SK-N-MC (cell line): ENCODE results near the gene VAV1.
A peak's percentile ranks its signal among the peaks of the same experiment; 100 is the strongest.

Experiments
- DNase-seq: peaks from one replicate; pipeline ENCODE4 v3.0.0-alpha.2; 2011; ENCODE audit warnings: low read depth, low spot score
- H3K27ac ChIP-seq: fragments of 200-600 bp; sonication (generic); 2 replicates; pipeline ENCODE4 v1.5.1; 2016; ENCODE audit warnings: mixed run types
- H3K36me3 ChIP-seq: fragments of 200-600 bp; sonication (generic); 2 replicates; pipeline ENCODE4 v1.6.1; 2017; ENCODE audit warnings: antibody characterized with exemption, low read length, mixed read lengths; ENCODE audit not compliant: insufficient read depth
- H3K4me3 ChIP-seq: fragments of 200-600 bp; sonication (generic); 2 replicates; pipeline ENCODE4 v1.5.1; 2016
- H3K9ac ChIP-seq: fragments of 200-600 bp; sonication (generic); 2 replicates; pipeline ENCODE4 v1.8.0; 2017; ENCODE audit warnings: mixed run types, mixed read lengths; ENCODE audit not compliant: insufficient read length
- H3K9me3 ChIP-seq: fragments of 200-600 bp; sonication (generic); 2 replicates; pipeline ENCODE4 v1.6.1; 2017; ENCODE audit warnings: low read depth, mild to moderate bottlenecking, antibody characterized with exemption, low read length, moderate library complexity, mixed read lengths
- EZH2 ChIP-seq: fragments of 200-600 bp; sonication (generic); IDR thresholded peaks from one replicate; pipeline ENCODE4 v1.6.1; 2017; ENCODE audit warnings: antibody characterized with exemption
- FOXP2 ChIP-seq: optimal IDR thresholded peaks from 2 replicates; pipeline ENCODE3; 2011; ENCODE audit warnings: mild to moderate bottlenecking, moderate library complexity; ENCODE audit not compliant: insufficient read depth; ENCODE audit errors: extremely low read length, control extremely low read depth
- POLR2AphosphoS5 ChIP-seq: IDR thresholded peaks from 2 replicates; pipeline ENCODE4 v1.6.1; 2012; ENCODE audit warnings: mild to moderate bottlenecking, low read depth, low read length, borderline replicate concordance

The VAV1 gene

DNA sequence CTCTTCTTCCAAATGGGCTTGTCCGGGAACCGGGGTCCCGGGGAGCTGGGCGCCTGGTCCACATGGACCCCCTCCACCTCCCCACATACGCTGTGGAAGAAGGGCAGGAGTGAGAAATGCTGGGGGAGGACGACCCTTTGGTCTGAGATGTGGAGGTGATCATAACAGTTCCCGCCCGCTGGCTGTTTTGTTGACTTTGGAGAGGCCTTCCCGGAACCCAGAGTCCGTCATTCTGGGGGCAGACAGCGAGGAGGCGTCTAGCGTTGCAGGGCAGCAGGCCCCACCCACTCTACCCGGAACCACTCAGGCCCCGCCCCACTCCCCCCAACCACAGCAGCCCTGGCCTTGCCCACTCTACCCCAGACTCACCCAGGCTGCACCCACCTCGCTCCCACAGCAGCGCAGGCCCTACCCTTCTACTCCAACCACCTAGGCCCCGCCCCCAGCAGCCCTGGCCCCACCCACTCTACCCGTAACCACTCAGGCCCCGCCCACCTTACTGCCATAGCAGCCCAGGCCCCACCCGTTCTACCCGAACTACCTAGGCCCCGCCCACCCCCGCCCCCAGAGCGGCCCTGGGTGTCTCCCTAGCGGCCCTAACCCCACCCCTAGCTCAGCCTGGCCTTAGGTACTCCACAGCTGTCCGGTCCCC, 42.2 kb upstream of the VAV1 start:
- TF ChIP-seq FOXP2 (no peak), POLR2AphosphoS5 (no peak), EZH2 (no peak)
- no peak for DNase-seq

GRCh38 chr19:6730941-6731670, 41.4 kb upstream of the VAV1 start:
- no peak for DNase-seq
- no peak overlapping the region for H3K4me3 ChIP-seq
- H3K9ac ChIP-seq: no peak overlapping the region
- H3K27ac ChIP-seq: no peak overlapping the region
- H3K36me3 ChIP-seq: no peaks in the 10 kb centered on the region
- TF ChIP-seq POLR2AphosphoS5: no peak
- no peak for TF ChIP-seq EZH2
- TF ChIP-seq FOXP2: no peak
- no peaks in the 10 kb centered on the region for H3K9me3 ChIP-seq

More for the DNA sequence above, 42.2 kb upstream of the VAV1 start:
- Histone ChIP-seq H3K9me3 (no peaks in the 10 kb centered on the region), H3K27ac (no peak overlapping the region), H3K4me3 (no peak overlapping the region), H3K36me3 (no peaks in the 10 kb centered on the region), H3K9ac (no peak overlapping the region)

- no peak for TF ChIP-seq POLR2AphosphoS5
- TF ChIP-seq FOXP2: no peak
- Histone ChIP-seq H3K9me3 (no peaks in the 10 kb centered on the region), H3K9ac (no peak overlapping the region), H3K4me3 (no peak overlapping the region), H3K27ac (no peak overlapping the region), H3K36me3 (no peaks in the 10 kb centered on the region)
- no peak for DNase-seq
These were observed 40.7 kb upstream of the VAV1 start for GRCh38 chr19:6731822-6732221.

GRCh38 chr19:6732803-6733337, 39.6 kb upstream of the VAV1 start:
- no peaks in the 10 kb centered on the region for H3K9me3 ChIP-seq
- no peak overlapping the region for H3K4me3 ChIP-seq
- H3K27ac ChIP-seq: no peak overlapping the region
- H3K9ac ChIP-seq: no peak overlapping the region
- no peak for TF ChIP-seq POLR2AphosphoS5
- no peak for DNase-seq
- no peaks in the 10 kb centered on the region for H3K36me3 ChIP-seq

GRCh38 chr19:6733338-6734095, 39.0 kb upstream of the VAV1 start:
- no peak overlapping the region for H3K4me3 ChIP-seq
- H3K27ac ChIP-seq: no peak overlapping the region
- H3K36me3 ChIP-seq: no peaks in the 10 kb centered on the region
- DNase-seq: no peak
- no peak overlapping the region for H3K9ac ChIP-seq
- no peaks in the 10 kb centered on the region for H3K9me3 ChIP-seq
- no peak for TF ChIP-seq POLR2AphosphoS5
- no peak for TF ChIP-seq EZH2
- TF ChIP-seq FOXP2: no peak

- no peak for DNase-seq
- Histone ChIP-seq H3K27ac (no peak overlapping the region), H3K4me3 (no peak overlapping the region), H3K36me3 (no peaks in the 10 kb centered on the region), H3K9ac (no peak overlapping the region), H3K9me3 (no peaks in the 10 kb centered on the region)
- TF ChIP-seq POLR2AphosphoS5 (no peak), FOXP2 (no peak), EZH2 (no peak)
These were observed 38.3 kb upstream of the VAV1 start for GRCh38 chr19:6734096-6734696.

GRCh38 chr19:6735181-6735911, 37.2 kb upstream of the VAV1 start:
- peak overlapping the region; percentile 33; the same call in 1 of the 2 replicates for H3K4me3 ChIP-seq
- DNase-seq: no peak
- peak overlapping the region; percentile 64 for H3K27ac ChIP-seq
- H3K9ac ChIP-seq: peak overlapping the region; percentile 26
- TF ChIP-seq FOXP2: no peak
- TF ChIP-seq EZH2: no peak
- TF ChIP-seq POLR2AphosphoS5: no peak
- H3K36me3 ChIP-seq: no peaks in the 10 kb centered on the region
- H3K9me3 ChIP-seq: no peaks in the 10 kb centered on the region

- DNase-seq: no peak
- Histone ChIP-seq H3K36me3 (no peaks in the 10 kb centered on the region), H3K4me3 (peak overlapping the region; percentile 85), H3K9me3 (no peaks in the 10 kb centered on the region), H3K27ac (no peak overlapping the region), H3K9ac (peak overlapping the region; percentile 90)
- TF ChIP-seq POLR2AphosphoS5 (no peak), EZH2 (no peak), FOXP2 (no peak)
These were observed 36.2 kb upstream of the VAV1 start for GRCh38 chr19:6736169-6736916.
